HFF-Myc (cell line): ENCODE data around the gene MFSD6L.
A peak's percentile ranks its signal among the peaks of the same experiment; 100 is the strongest.

ENCODE experiments used
- DNase-seq: peaks from one replicate; pipeline ENCODE4 v3.0.0-alpha.2; 2011; ENCODE audit warnings: low read depth; ENCODE audit errors: extremely low read depth
- H3K4me3 ChIP-seq: replicated peaks from 2 replicates; pipeline ENCODE4 v1.5.1; 2011; ENCODE audit warnings: low read depth, mild to moderate bottlenecking, control low read depth, low read length
- TF ChIP-seq, protein P1 (sequence below): IDR thresholded peaks from 2 replicates; pipeline ENCODE4 v1.5.1; 2012; ENCODE audit warnings: mild to moderate bottlenecking, low read depth, low read length, control low read depth; ENCODE audit errors: missing control alignments

The MFSD6L gene

GRCh38 chr17:8832711-8833352, 33.7 kb upstream of the MFSD6L start:
- H3K4me3 ChIP-seq: no peak overlapping the region
- TF ChIP-seq, protein P1, sequence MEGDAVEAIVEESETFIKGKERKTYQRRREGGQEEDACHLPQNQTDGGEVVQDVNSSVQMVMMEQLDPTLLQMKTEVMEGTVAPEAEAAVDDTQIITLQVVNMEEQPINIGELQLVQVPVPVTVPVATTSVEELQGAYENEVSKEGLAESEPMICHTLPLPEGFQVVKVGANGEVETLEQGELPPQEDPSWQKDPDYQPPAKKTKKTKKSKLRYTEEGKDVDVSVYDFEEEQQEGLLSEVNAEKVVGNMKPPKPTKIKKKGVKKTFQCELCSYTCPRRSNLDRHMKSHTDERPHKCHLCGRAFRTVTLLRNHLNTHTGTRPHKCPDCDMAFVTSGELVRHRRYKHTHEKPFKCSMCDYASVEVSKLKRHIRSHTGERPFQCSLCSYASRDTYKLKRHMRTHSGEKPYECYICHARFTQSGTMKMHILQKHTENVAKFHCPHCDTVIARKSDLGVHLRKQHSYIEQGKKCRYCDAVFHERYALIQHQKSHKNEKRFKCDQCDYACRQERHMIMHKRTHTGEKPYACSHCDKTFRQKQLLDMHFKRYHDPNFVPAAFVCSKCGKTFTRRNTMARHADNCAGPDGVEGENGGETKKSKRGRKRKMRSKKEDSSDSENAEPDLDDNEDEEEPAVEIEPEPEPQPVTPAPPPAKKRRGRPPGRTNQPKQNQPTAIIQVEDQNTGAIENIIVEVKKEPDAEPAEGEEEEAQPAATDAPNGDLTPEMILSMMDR: peak; percentile 62
- DNase-seq: no peak

- no peak for DNase-seq
- no peak overlapping the region for H3K4me3 ChIP-seq
- TF ChIP-seq, protein P1: no peak
These were observed 32.2 kb upstream of the MFSD6L start for GRCh38 chr17:8831234-8831849.

DNA sequence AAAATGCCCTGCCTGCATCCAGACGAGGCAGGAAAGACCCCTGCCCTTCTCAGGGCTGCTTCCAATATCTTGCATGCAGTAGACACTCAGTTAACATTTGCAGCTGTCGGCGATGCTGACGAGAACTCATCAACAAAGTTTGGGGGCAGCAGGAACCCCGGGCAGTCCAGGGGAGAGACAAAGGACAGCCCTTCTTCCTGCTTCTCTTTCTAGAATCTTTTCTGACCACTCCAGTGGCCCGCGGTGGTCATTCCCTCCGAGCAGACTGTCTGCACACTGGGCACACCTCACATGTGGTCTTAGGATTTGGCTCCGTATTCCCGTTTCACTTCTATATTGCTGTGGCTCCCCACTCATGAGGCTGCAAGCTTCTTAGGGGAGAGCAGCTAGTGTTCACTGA, 31.0 kb upstream of the MFSD6L start:
- no peak overlapping the region for H3K4me3 ChIP-seq

GRCh38 chr17:8829036-8829941, 30.1 kb upstream of the MFSD6L start:
- TF ChIP-seq, protein P1: no peak
- H3K4me3 ChIP-seq: no peak overlapping the region
- DNase-seq: no peak

More for the DNA sequence above, 31.0 kb upstream of the MFSD6L start:
- TF ChIP-seq, protein P1: no peak
- DNase-seq: no peak

DNA sequence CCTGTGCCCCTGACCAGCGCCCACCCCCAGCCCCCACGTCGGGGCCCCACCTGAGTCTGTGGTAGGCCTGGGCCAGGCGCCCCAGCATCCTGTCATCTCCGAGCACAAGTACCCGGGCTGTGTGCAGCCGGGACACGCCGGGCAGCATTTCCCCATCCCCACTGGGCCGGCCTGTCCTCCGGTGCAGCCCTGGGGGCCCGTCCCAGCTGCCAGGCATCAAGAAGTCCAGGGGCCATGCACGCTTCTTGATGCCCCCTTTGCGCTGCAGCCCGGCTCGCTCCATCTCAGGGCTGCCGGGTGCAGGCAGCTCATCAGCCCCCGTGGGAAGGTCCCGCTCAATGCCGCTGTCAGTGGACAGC, 29.3 kb upstream of the MFSD6L start:
- DNase-seq: no peak
- no peak overlapping the region for H3K4me3 ChIP-seq
- TF ChIP-seq, protein P1: no peak

DNA sequence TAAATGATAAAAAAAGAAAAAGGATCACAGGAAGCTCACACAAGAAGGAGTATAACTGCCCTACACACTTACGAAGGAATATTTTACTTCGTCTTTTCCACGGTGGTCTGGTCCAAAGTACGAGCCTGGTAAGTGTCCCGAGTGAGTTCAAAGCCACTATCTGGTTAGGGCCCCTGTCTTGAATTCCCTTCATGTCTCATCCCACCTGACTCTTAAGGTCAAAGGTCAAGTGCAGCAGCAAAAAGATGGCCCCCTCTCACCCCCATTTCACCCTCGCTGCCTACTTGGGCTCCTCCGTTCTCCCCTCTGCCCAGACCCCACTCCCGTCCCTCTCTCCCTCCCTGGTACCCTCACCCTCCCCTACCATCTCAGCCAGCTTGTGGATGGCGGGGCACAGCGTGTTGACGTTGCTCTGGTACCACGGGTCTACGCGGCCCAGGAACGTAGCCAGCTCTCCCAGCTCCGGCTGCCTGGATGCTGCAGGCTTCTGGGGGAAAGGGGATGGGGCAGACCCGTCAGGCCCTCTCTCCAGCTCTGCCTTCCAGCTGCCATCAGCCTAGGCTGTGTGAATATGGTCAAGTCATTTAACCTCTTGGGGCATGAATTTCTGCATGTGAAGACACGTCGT, 27.8 kb upstream of the MFSD6L start:
- no peak overlapping the region for H3K4me3 ChIP-seq
- DNase-seq: no peak
- TF ChIP-seq, protein P1: no peak
